ENCODE data around the gene ACSM6.
A peak's percentile ranks its signal among the peaks of the same experiment; 100 is the strongest.
"Not testable (repeated sequence)": the region's sequence is repeated elsewhere in the genome, so short reads cannot be mapped to it uniquely, and the experiment has no call there.

ACSM6 gene

GRCh38 chr10:95214793-95215192, 20.8 kb downstream of the ACSM6 start:
- no peak for DNase-seq (ENCODE audit: low read depth)

- no peak for DNase-seq (ENCODE audit: low read depth)
Observed at GRCh38 chr10:95217476-95217875, 23.4 kb downstream of the ACSM6 start.

GRCh38 chr10:95220539-95220938, 26.5 kb downstream of the ACSM6 start:
- DNase-seq (ENCODE audit: low read depth): no peak

- DNase-seq (ENCODE audit: low read depth): no peak
Observed at GRCh38 chr10:95221124-95221523, 27.1 kb downstream of the ACSM6 start.

GRCh38 chr10:95225136-95225535, 31.1 kb downstream of the ACSM6 start:
- DNase-seq (ENCODE audit: low read depth): no peak

GRCh38 chr10:95228934-95229723, 35.1 kb downstream of the ACSM6 start:
- not testable (repeated sequence) for DNase-seq (ENCODE audit: low read depth)

- peak; percentile 97 for DNase-seq (ENCODE audit: low read depth)
Observed at GRCh38 chr10:95229724-95230627, 35.9 kb downstream of the ACSM6 start.

- not testable (repeated sequence) for DNase-seq (ENCODE audit: low read depth)
Observed at GRCh38 chr10:95230677-95231586, 36.9 kb downstream of the ACSM6 start.

- DNase-seq (ENCODE audit: low read depth): no peak
Observed at GRCh38 chr10:95233377-95234034, 39.5 kb downstream of the ACSM6 start.

GRCh38 chr10:95234951-95235350, 40.9 kb downstream of the ACSM6 start:
- no peak for DNase-seq (ENCODE audit: low read depth)

- DNase-seq (ENCODE audit: low read depth): no peak
Observed at GRCh38 chr10:95235676-95236067, 41.6 kb downstream of the ACSM6 start.

- peak; percentile 68 for DNase-seq (ENCODE audit: low read depth)
Observed at GRCh38 chr10:95236068-95236903, 42.2 kb downstream of the ACSM6 start.

GRCh38 chr10:95237376-95238170, 43.5 kb downstream of the ACSM6 start:
- no peak for DNase-seq (ENCODE audit: low read depth)

- DNase-seq (ENCODE audit: low read depth): not testable (repeated sequence)
Observed at GRCh38 chr10:95240096-95240495, 46.1 kb downstream of the ACSM6 start.

GRCh38 chr10:95240811-95241210, 46.8 kb downstream of the ACSM6 start:
- no peak for DNase-seq (ENCODE audit: low read depth)

- DNase-seq (ENCODE audit: low read depth): no peak
Observed at GRCh38 chr10:95241533-95241932, 47.5 kb downstream of the ACSM6 start.

GRCh38 chr10:95242581-95243317, 48.7 kb downstream of the ACSM6 start:
- DNase-seq (ENCODE audit: low read depth): peak; percentile 22

- no peak for DNase-seq (ENCODE audit: low read depth)
Observed at GRCh38 chr10:95243318-95243617, 49.2 kb downstream of the ACSM6 start.

GRCh38 chr10:95244152-95244551, 50.1 kb downstream of the ACSM6 start:
- DNase-seq (ENCODE audit: low read depth): no peak
